Omental fat pad (tissue), 4 donors: ENCODE results near the gene POLR3K. TPM values are rescaled to one million over a fixed set of nuclear protein-coding genes. Genes with fewer than 3 reads are reported as not detected.

ENCODE experiments used
- ATAC-seq: fragments of 150-250 bp; one replicate; pipeline ENCODE4 v1.9.1; 2016; ENCODE audit warnings: mild to moderate bottlenecking, moderate library complexity; ENCODE audit not compliant: low FRiP score
- DNase-seq: peaks from one replicate; pipeline ENCODE4 v3.0.0-alpha.2; 2019; ENCODE audit warnings: low spot score
- CTCF ChIP-seq, 3 donors: fragments of 450-650 bp; IDR thresholded peaks; one replicate each; pipeline ENCODE4 v1.5.1; 2016 to 2017; ENCODE audit warnings: antibody characterized with exemption in 3 of 3, mild to moderate bottlenecking in 3 of 3, moderate library complexity in 2 of 3
- total RNA-seq, 4 donors: library from RNA; depleted of rRNA; stranded (reverse); fragments of >200 nt; gene quantifications; one replicate each; pipeline ENCODE4 v1.1.0, GENCODE V29; 2016

POLR3K gene
- total RNA-seq, 4 donors from 2014 or later = 3.4 to 6.3 (median 4.1) TPM

GRCh38 chr16:85865-86264 is 32.5 kb upstream of the POLR3K start:
- ATAC-seq = no peak
- DNase-seq = no peak
- no peak for TF ChIP-seq CTCF (IDR thresholded peaks at IDR 0.05)

GRCh38 chr16:85407-85782 is 32.0 kb upstream of the POLR3K start:
- no peak for ATAC-seq
- DNase-seq = no peak
- no peak for TF ChIP-seq CTCF (IDR thresholded peaks at IDR 0.05)

GRCh38 chr16:84718-85406 is 31.5 kb upstream of the POLR3K start:
- no peak for TF ChIP-seq CTCF (IDR thresholded peaks at IDR 0.05)
- ATAC-seq (peak; percentile 85), DNase-seq (no peak)

GRCh38 chr16:83781-84615 is 30.6 kb upstream of the POLR3K start:
- no peak for DNase-seq
- TF ChIP-seq CTCF (IDR thresholded peaks at IDR 0.05) = no peak
- no peak for ATAC-seq

- no peak for TF ChIP-seq CTCF (IDR thresholded peaks at IDR 0.05)
- ATAC-seq (no peak), DNase-seq (no peak)
Observed at GRCh38 chr16:83060-83603, 29.7 kb upstream of the POLR3K start.

DNA sequence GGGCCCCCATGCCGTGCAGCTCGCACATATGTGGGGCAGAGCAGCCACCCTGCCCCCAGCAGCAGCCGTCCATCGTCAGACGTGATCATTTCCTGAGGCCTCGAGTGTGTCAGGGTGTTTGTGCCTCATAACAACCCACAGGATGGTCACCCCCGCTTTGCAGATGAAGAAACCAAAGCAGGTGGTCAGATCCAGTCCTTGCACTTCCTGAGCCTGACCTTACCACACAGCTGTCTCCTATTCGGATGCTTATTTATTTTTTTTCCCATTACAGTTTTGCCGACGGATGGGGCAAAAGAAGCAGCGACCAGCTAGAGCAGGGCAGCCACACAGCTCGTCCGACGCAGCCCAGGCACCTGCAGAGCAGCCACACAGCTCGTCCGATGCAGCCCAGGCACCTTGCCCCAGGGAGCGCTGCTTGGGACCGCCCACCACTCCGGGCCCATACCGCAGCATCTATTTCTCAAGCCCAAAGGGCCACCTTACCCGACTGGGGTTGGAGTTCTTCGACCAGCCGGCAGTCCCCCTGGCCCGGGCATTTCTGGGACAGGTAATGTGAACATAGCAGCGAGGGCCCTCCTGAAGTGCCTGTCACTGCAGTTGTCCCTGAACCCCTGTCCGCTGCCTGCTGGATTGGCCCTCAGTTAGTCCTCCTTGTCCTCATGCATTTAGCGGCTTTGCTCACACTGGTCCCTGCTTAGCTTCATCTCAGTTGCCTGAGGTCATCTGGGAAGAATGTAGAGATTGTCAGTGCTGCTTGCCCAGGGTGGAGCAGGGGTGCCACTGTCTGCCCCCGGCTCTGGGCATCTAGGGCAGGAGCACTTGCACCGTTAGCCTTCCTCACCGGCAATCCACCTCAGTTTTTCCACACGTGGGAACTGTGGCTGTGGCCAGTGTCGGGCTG is 26.0 kb upstream of the POLR3K start:
- ATAC-seq (no peak), DNase-seq (no peak)
- no peak for TF ChIP-seq CTCF (IDR thresholded peaks at IDR 0.05)
